ENCODE results near the gene SCARB1. TPM values are rescaled to one million over a fixed set of nuclear protein-coding genes. Genes with fewer than 3 reads are reported as not detected.

The SCARB1 gene
- total and polyA plus RNA-seq, 2 of the 13 experiments (the other 11 are each of a cell fraction or from before 2014, with no cell fraction given) = 63.4 to 160 TPM

DNA sequence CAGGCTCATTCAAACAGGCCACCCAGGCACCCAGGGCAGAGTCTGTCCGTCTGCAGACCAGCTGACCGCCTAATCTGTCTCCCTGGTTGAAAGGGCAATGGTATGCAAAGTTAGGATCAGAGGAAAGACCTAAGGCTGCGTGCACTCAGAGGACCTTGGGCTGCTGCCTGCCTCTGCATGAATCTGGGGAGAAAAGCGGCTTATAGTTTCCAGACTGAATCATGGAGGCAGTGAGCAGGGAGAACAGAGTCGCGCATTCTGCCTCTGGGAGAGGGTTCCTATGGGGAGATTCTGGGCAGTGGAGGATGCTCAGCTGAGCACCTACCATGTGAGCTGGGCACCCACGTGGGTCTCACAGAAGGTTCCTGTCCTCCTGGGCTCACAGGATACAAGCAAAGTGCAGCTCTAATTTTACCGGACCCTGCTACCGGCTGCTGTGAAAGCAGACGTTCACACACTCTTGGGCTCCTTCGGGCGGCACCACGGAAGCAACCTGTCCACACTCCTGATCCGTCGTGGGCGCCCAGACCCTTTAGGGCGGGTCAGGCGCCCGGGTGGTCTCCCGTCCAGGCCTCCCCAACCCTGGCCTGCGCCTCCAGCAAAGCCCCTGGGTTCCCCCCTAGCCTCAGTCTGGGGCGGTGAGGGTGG, 772 bp downstream of the SCARB1 start:
- FAIRE-seq (peak; percentile 78), ATAC-seq (peak; percentile 60), DNase-seq (ENCODE audit: low spot score) (no peak)
- peak overlapping the region; percentile 76 to 94 (median 85) for H3K4me3 ChIP-seq (replicated peaks in 1 of 3; ENCODE audit: insufficient read depth in 1 of 3, low read depth in 2 of 3, low read length in 3 of 3)
- no TSS peak for BruUV-seq (replicated peaks)
- H3K9me3 ChIP-seq (ENCODE audit: low read length) = no peaks in the 10 kb centered on the region
- H3K79me2 ChIP-seq (ENCODE audit: insufficient read depth, low read length) = peaks cover 52% of the 10 kb centered on the region
- ChIA-PET CTCF (ENCODE audit: low intra/inter-chr PET ratio, low total read pairs) (interaction anchor here (2.0 to 2.9 kb wide), 2 partner anchors 36 to 44 kb away, joined by 7 to 18 read pairs; no protein-coding TSS in a partner anchor), POLR2A (interaction anchor here (0.9 to 3.3 kb wide), 11 partner anchors 8 to 88 kb away, joined by 3 to 16 read pairs (median 4); partner anchors contain the start of gene UBC)
- peak overlapping the region; percentile 92 for H3K4me2 ChIP-seq (ENCODE audit: low read depth, low read length)
- peaks cover 3% of the 10 kb centered on the region; the same call in 1 of the 2 replicates for H4K20me1 ChIP-seq (ENCODE audit: insufficient read depth, low read length)
- in situ Hi-C loops (cut with HindIII; ENCODE audit: extremely low pct_ligation_motif_present, low pct_unique_long_range_greater_than_20kb) = no loop called here
- no peaks in the 10 kb centered on the region; a peak in 1 of 5 replicates for H3K27me3 ChIP-seq (ENCODE audit: control insufficient read depth in 1 of 2, insufficient read depth in 2 of 2, low read length in 2 of 2)
- H3K9ac ChIP-seq (ENCODE audit: insufficient read depth, low read depth, low read length) = peak overlapping the region; percentile 89
- peaks cover 6 to 22% of the 10 kb centered on the region in 2 experiments; a peak in 4 of 5 replicates for H3K36me3 ChIP-seq (replicated peaks in 1 of 2; ENCODE audit: control insufficient read depth in 1 of 2, insufficient read depth in 2 of 2, low read length in 2 of 2)
- peaks cover 76% of the 10 kb centered on the region for H3K4me1 ChIP-seq (ENCODE audit: insufficient read depth, low read length)
- no peak overlapping the region for H2AFZ ChIP-seq (ENCODE audit: low read length)
- intact Hi-C loops (cut with micrococcal nuclease; ENCODE audit: unreplicated experiment) = loop anchor here (2.0 to 5.0 kb wide), 2 partner anchors 36 to 41 kb away; no protein-coding TSS in a partner anchor
- peak overlapping the region; percentile 72 for H3K27ac ChIP-seq (ENCODE audit: extremely low read length, insufficient read depth, low read length)
- WGBS (ENCODE audit: low lambda C conversion rate) = 0% methylated on average over 4 of the region's 22 CpGs
- TF ChIP-seq, protein P1, sequence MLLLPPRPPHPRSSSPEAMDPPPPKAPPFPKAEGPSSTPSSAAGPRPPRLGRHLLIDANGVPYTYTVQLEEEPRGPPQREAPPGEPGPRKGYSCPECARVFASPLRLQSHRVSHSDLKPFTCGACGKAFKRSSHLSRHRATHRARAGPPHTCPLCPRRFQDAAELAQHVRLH (CRISPR knock-in tag; IDR thresholded peaks at IDR 0.05; ENCODE audit: borderline replicate concordance, low read depth) = no peak
- TF ChIP-seq, protein P2, sequence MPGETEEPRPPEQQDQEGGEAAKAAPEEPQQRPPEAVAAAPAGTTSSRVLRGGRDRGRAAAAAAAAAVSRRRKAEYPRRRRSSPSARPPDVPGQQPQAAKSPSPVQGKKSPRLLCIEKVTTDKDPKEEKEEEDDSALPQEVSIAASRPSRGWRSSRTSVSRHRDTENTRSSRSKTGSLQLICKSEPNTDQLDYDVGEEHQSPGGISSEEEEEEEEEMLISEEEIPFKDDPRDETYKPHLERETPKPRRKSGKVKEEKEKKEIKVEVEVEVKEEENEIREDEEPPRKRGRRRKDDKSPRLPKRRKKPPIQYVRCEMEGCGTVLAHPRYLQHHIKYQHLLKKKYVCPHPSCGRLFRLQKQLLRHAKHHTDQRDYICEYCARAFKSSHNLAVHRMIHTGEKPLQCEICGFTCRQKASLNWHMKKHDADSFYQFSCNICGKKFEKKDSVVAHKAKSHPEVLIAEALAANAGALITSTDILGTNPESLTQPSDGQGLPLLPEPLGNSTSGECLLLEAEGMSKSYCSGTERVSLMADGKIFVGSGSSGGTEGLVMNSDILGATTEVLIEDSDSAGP (CRISPR knock-in tag; IDR thresholded peaks at IDR 0.05; ENCODE audit: borderline replicate concordance) = peak; percentile 33; the same call in 1 of the 2 replicates
- no peak for TF ChIP-seq CBX2 (IDR thresholded peaks at IDR 0.05; ENCODE audit: low read depth, low read length)
- no peak for TF ChIP-seq CBX2 (CRISPR knock-in tag; IDR thresholded peaks at IDR 0.05; ENCODE audit: low read depth)
- 0 out of 2 replicates have a peak, but pooled peaks have one; percentile 28 for TF ChIP-seq ZNF678 (CRISPR knock-in tag; IDR thresholded peaks at IDR 0.05)
- TF ChIP-seq SRSF4 (IDR thresholded peaks at IDR 0.05; ENCODE audit: low read depth, low read length, poor library complexity, severe bottlenecking) = no peak
- TF ChIP-seq POLR2A (IDR thresholded peaks at IDR 0.05; ENCODE audit: insufficient read depth in 1 of 2, low read depth in 2 of 2, low read length in 2 of 2) = 0 out of 4 replicates have a peak, but pooled peaks of 1 of the 2 experiments have one; percentile 33
- TF ChIP-seq ZNF749 (CRISPR knock-in tag; IDR thresholded peaks at IDR 0.05; ENCODE audit: borderline replicate concordance) = 0 out of 2 replicates have a peak, but pooled peaks have one; percentile 25
- no peak for TF ChIP-seq ZC3H13 (CRISPR knock-in tag; IDR thresholded peaks at IDR 0.05)
- TF ChIP-seq ZNF891 (CRISPR knock-in tag; IDR thresholded peaks at IDR 0.05) = no peak
- peak; percentile 2; the same call in 1 of the 2 replicates for TF ChIP-seq KAT7 (CRISPR knock-in tag; IDR thresholded peaks at IDR 0.05; ENCODE audit: borderline replicate concordance)
- TF ChIP-seq HDAC1 (CRISPR knock-in tag; IDR thresholded peaks at IDR 0.05) = peak; percentile 43
- no peak for TF ChIP-seq RBAK (CRISPR knock-in tag; IDR thresholded peaks at IDR 0.05)
- TF ChIP-seq ZNF367 (CRISPR knock-in tag; IDR thresholded peaks at IDR 0.05; ENCODE audit: borderline replicate concordance) = no peak
- no peak for TF ChIP-seq PAWR (CRISPR knock-in tag; IDR thresholded peaks at IDR 0.05; ENCODE audit: borderline replicate concordance)
- no peak for TF ChIP-seq ZNF34 (CRISPR knock-in tag; IDR thresholded peaks at IDR 0.05; ENCODE audit: borderline replicate concordance)
- no peak for TF ChIP-seq ZNF441 (CRISPR knock-in tag; IDR thresholded peaks at IDR 0.05; ENCODE audit: borderline replicate concordance)
- no peak for TF ChIP-seq ADNP (CRISPR knock-in tag; IDR thresholded peaks at IDR 0.05)
- no peak for TF ChIP-seq SP140L (CRISPR knock-in tag; IDR thresholded peaks at IDR 0.05; ENCODE audit: borderline replicate concordance)
- TF ChIP-seq, protein P3, sequence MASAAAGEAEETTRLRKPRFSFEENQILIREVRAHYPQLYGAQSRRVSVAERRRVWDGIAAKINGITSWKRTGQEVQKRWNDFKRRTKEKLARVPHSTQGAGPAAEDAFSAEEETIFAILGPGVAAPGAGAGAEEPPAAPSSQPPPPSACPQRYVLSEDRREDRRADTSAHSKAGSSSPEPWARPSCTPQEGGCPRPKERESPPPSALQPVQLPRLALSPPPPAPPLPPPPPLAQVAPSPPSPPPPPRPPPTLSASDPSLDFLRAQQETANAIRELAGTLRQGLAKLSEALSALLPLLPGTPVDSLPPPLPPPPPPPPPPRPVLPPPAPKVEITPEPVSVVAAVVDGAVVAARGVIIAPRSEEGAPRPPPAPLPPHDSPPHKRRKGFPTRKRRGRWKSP (CRISPR knock-in tag; IDR thresholded peaks at IDR 0.05) = no peak
- TF ChIP-seq TRIM24 (CRISPR knock-in tag; IDR thresholded peaks at IDR 0.05) = no peak
- TF ChIP-seq, protein P4, sequence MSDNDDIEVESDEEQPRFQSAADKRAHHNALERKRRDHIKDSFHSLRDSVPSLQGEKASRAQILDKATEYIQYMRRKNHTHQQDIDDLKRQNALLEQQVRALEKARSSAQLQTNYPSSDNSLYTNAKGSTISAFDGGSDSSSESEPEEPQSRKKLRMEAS (IDR thresholded peaks at IDR 0.05) = peak; percentile 43
